GM23338 (cell line): ENCODE measurements around the gene NCOA6.

Source experiments
- CREB1 ChIP-seq: fragments of 250-450 bp; sonication (Bioruptor Pico); IDR thresholded peaks from 2 replicates; pipeline ENCODE4 v1.5.0; 2020; ENCODE audit warnings: low read depth, mild to moderate bottlenecking, moderate library complexity
- CTCF ChIP-seq, 2 experiments: fragments of 200-600 bp in 1 of 2; sonication (generic) in 1 of 2; conservative IDR thresholded peaks; 2 replicates each; pipeline versions ENCODE4 v1.5.1 to v1.6.1; 2016 to 2017; ENCODE audit warnings: antibody characterized with exemption in 2 of 2, low read depth in 2 of 2, mild to moderate bottlenecking in 2 of 2, moderate library complexity in 1 of 2
- EZH2 ChIP-seq: fragments of 200-600 bp; sonication (generic); IDR thresholded peaks from one replicate; pipeline ENCODE4 v1.8.0; 2017; ENCODE audit warnings: antibody characterized with exemption, mild to moderate bottlenecking, low read depth; ENCODE audit not compliant: unreplicated experiment
- POLR2AphosphoS5 ChIP-seq: IDR thresholded peaks from 2 replicates; pipeline ENCODE4 v1.6.1; 2016; ENCODE audit warnings: antibody characterized with exemption, low read depth
- REST ChIP-seq: IDR thresholded peaks from one replicate; pipeline ENCODE4 v1.6.1; 2018; ENCODE audit warnings: antibody characterized with exemption; ENCODE audit not compliant: unreplicated experiment

- no peak for TF ChIP-seq POLR2AphosphoS5
- TF ChIP-seq CTCF (conservative IDR thresholded peaks at IDR 0.05; ENCODE audit: low read depth in 2 of 2) = no peak
- TF ChIP-seq EZH2 = no peak
- no peak for TF ChIP-seq REST
- TF ChIP-seq CREB1 (CRISPR knock-in tag) = no peak
Observed at GRCh38 chr20:34675561-34675960, 149.9 kb downstream of the NCOA6 start.
